RWPE2 (cell line): ENCODE measurements around the gene MS4A8.

Source experiments
- ATAC-seq: fragments of 200-7000 bp; cut with Tn5 transposase; 3 replicates; pipeline ENCODE4 v1.9.1; 2021; ENCODE audit warnings: low read depth
- DNase-seq: peaks from one replicate; pipeline ENCODE4 v3.0.0-alpha.2; 2020; ENCODE audit warnings: low spot score
- H3K27ac ChIP-seq: fragments of 450-650 bp; 2 replicates; pipeline ENCODE4 v1.5.1; 2017; ENCODE audit warnings: mild to moderate bottlenecking; ENCODE audit not compliant: poor library complexity, severe bottlenecking
- H3K27me3 ChIP-seq: fragments of 250-450 bp; sonication (Bioruptor Pico); 2 replicates; pipeline ENCODE4 v1.5.1; 2021; ENCODE audit warnings: mild to moderate bottlenecking, moderate library complexity; ENCODE audit not compliant: insufficient read depth, poor library complexity, severe bottlenecking
- H3K36me3 ChIP-seq: fragments of 250-450 bp; sonication (Bioruptor Pico); 2 replicates; pipeline ENCODE4 v1.5.1; 2020; ENCODE audit warnings: low read depth, mild to moderate bottlenecking, moderate library complexity
- H3K4me1 ChIP-seq: fragments of 250-450 bp; sonication (Bioruptor Pico); 2 replicates; pipeline ENCODE4 v1.5.1; 2021; ENCODE audit warnings: mild to moderate bottlenecking, moderate library complexity; ENCODE audit not compliant: insufficient read depth, poor library complexity, severe bottlenecking
- H3K4me3 ChIP-seq: fragments of 250-450 bp; sonication (Bioruptor Pico); 2 replicates; pipeline ENCODE4 v1.5.1; 2021; ENCODE audit warnings: mild to moderate bottlenecking, moderate library complexity; ENCODE audit not compliant: severe bottlenecking
- H3K9me3 ChIP-seq: fragments of 250-450 bp; sonication (Bioruptor Pico); 2 replicates; pipeline ENCODE4 v1.5.1; 2021; ENCODE audit warnings: mild to moderate bottlenecking, moderate library complexity; ENCODE audit not compliant: severe bottlenecking
- CTCF ChIP-seq: fragments of 450-650 bp; IDR thresholded peaks from one replicate; pipeline ENCODE4 v1.5.1; 2017; ENCODE audit warnings: mild to moderate bottlenecking, moderate library complexity; ENCODE audit not compliant: poor library complexity, severe bottlenecking

MS4A8 gene

GRCh38 chr11:60744114-60744513 is 44.7 kb downstream of the MS4A8 start:
- no peak for TF ChIP-seq CTCF
- Histone ChIP-seq H3K9me3 (no peaks in the 10 kb centered on the region), H3K4me3 (no peak overlapping the region), H3K4me1 (no peaks in the 10 kb centered on the region), H3K36me3 (no peaks in the 10 kb centered on the region), H3K27me3 (no peaks in the 10 kb centered on the region), H3K27ac (no peak overlapping the region)
- DNase-seq (no peak), ATAC-seq (no peak)

GRCh38 chr11:60747359-60747873 is 48.0 kb downstream of the MS4A8 start:
- H3K27me3 ChIP-seq: no peaks in the 10 kb centered on the region

GRCh38 chr11:60748225-60748624 is 48.8 kb downstream of the MS4A8 start:
- Histone ChIP-seq H3K4me1 (no peaks in the 10 kb centered on the region), H3K27me3 (no peaks in the 10 kb centered on the region), H3K4me3 (no peak overlapping the region), H3K36me3 (no peaks in the 10 kb centered on the region), H3K27ac (no peak overlapping the region), H3K9me3 (no peaks in the 10 kb centered on the region)
- DNase-seq (no peak), ATAC-seq (no peak)
- no peak for TF ChIP-seq CTCF

More at GRCh38 chr11:60747359-60747873, 48.0 kb downstream of the MS4A8 start:
- TF ChIP-seq CTCF: no peak
- no peak overlapping the region for H3K4me3 ChIP-seq
- H3K4me1 ChIP-seq: no peaks in the 10 kb centered on the region
- H3K9me3 ChIP-seq: no peaks in the 10 kb centered on the region
- H3K27ac ChIP-seq: no peak overlapping the region
- ATAC-seq (no peak), DNase-seq (no peak)
- no peaks in the 10 kb centered on the region for H3K36me3 ChIP-seq

GRCh38 chr11:60748821-60749220 is 49.4 kb downstream of the MS4A8 start:
- no peaks in the 10 kb centered on the region for H3K36me3 ChIP-seq
- TF ChIP-seq CTCF: no peak

GRCh38 chr11:60750911-60751310 is 51.5 kb downstream of the MS4A8 start:
- ATAC-seq (no peak), DNase-seq (no peak)
- H3K9me3 ChIP-seq: no peaks in the 10 kb centered on the region
- TF ChIP-seq CTCF: no peak
- no peak overlapping the region for H3K27ac ChIP-seq
- H3K36me3 ChIP-seq: no peaks in the 10 kb centered on the region
- no peak overlapping the region for H3K4me3 ChIP-seq
- no peaks in the 10 kb centered on the region for H3K4me1 ChIP-seq
- H3K27me3 ChIP-seq: no peaks in the 10 kb centered on the region

More at GRCh38 chr11:60748821-60749220, 49.4 kb downstream of the MS4A8 start:
- Histone ChIP-seq H3K27ac (no peak overlapping the region), H3K4me3 (no peak overlapping the region), H3K9me3 (no peaks in the 10 kb centered on the region), H3K27me3 (no peaks in the 10 kb centered on the region), H3K4me1 (no peaks in the 10 kb centered on the region)
- no peak for ATAC-seq
- no peak for DNase-seq
